Activated T-helper 1 cell treated with Interleukin-2 at 50 U/mL for 16 hours (primary cell): ENCODE measurements around the gene CHI3L1.

ENCODE experiments used
- DNase-seq: peaks from one replicate; pipeline ENCODE4 v3.0.0-alpha.2; 2020; ENCODE audit warnings: low read depth

The CHI3L1 gene

GRCh38 chr1:203133970-203134725 is 52.4 kb downstream of the CHI3L1 start:
- DNase-seq = no peak

- no peak for DNase-seq
Measured at GRCh38 chr1:203131548-203132200, 54.8 kb downstream of the CHI3L1 start.

GRCh38 chr1:203130358-203130985 is 56.0 kb downstream of the CHI3L1 start:
- no peak for DNase-seq

GRCh38 chr1:203129501-203130231 is 56.8 kb downstream of the CHI3L1 start:
- DNase-seq = no peak
